GM12878 (cell line): Measurements from ENCODE around the gene NPM3. TPM values are rescaled to one million over a fixed set of nuclear protein-coding genes. Genes with fewer than 3 reads are reported as not detected.
A peak's percentile ranks its signal among the peaks of the same experiment; 100 is the strongest.

Source experiments
- BACH1 ChIP-seq: fragments of 450-650 bp; IDR thresholded peaks from 2 replicates; pipeline ENCODE4 v1.6.1; 2017; ENCODE audit warnings: mild to moderate bottlenecking, borderline replicate concordance
- CBFB ChIP-seq: IDR thresholded peaks from 2 replicates; pipeline ENCODE4 v1.6.1; 2016; ENCODE audit warnings: antibody characterized with exemption, low read depth
- CHD2 ChIP-seq: IDR thresholded peaks from 2 replicates; pipeline ENCODE4 v1.6.1; 2011; ENCODE audit warnings: low read depth, low read length, improper control_type of control experiment, borderline replicate concordance
- CREM ChIP-seq: IDR thresholded peaks from 2 replicates; pipeline ENCODE4 v1.6.1; 2014; ENCODE audit warnings: antibody characterized with exemption, low read depth
- FOXM1 ChIP-seq: IDR thresholded peaks from 2 replicates; pipeline ENCODE4 v1.6.1; 2012; ENCODE audit warnings: low read depth, mild to moderate bottlenecking, inconsistent platforms, low read length, moderate library complexity
- GABPA ChIP-seq: IDR thresholded peaks from 2 replicates; pipeline ENCODE4 v1.6.1; 2014; ENCODE audit warnings: antibody characterized with exemption, low read depth, mild to moderate bottlenecking, inconsistent platforms
- GATAD2B ChIP-seq: fragments of 450-650 bp; conservative IDR thresholded peaks from 2 replicates; pipeline ENCODE4 v1.6.1; 2017; ENCODE audit warnings: low read depth, mild to moderate bottlenecking, moderate library complexity
- HCFC1 ChIP-seq: fragments of 150-350 bp; IDR thresholded peaks from 2 replicates; pipeline ENCODE4 v1.6.1; 2014; ENCODE audit warnings: low read length
- MEF2B ChIP-seq: fragments of 450-650 bp; IDR thresholded peaks from 2 replicates; pipeline ENCODE4 v1.6.1; 2018; ENCODE audit warnings: mild to moderate bottlenecking, moderate library complexity; ENCODE audit not compliant: partially characterized antibody, poor library complexity, severe bottlenecking
- NR2F1 ChIP-seq: fragments of 450-650 bp; conservative IDR thresholded peaks from 2 replicates; pipeline ENCODE4 v1.6.1; 2017; ENCODE audit warnings: mild to moderate bottlenecking
- PAX5 ChIP-seq: IDR thresholded peaks from 2 replicates; pipeline ENCODE4 v1.6.1; 2011; ENCODE audit warnings: low read depth, low read length, borderline replicate concordance
- POLR2AphosphoS2 ChIP-seq: IDR thresholded peaks from 2 replicates; pipeline ENCODE4 v1.6.1; 2011; ENCODE audit warnings: low read depth, mild to moderate bottlenecking, low read length, improper control_type of control experiment, moderate library complexity
- RCOR1 ChIP-seq: conservative IDR thresholded peaks from 2 replicates; pipeline ENCODE4 v1.6.1; 2012; ENCODE audit warnings: low read depth, low read length, improper control_type of control experiment
- SUPT20H ChIP-seq: IDR thresholded peaks from 2 replicates; pipeline ENCODE4 v1.6.1; 2011; ENCODE audit warnings: low read depth, mild to moderate bottlenecking, low read length, moderate library complexity, borderline replicate concordance; ENCODE audit not compliant: control insufficient read depth
- TCF7 ChIP-seq: IDR thresholded peaks from 2 replicates; pipeline ENCODE4 v1.6.1; 2014; ENCODE audit warnings: antibody characterized with exemption, borderline replicate concordance
- WRNIP1 ChIP-seq: IDR thresholded peaks from 2 replicates; pipeline ENCODE4 v1.6.1; 2011; ENCODE audit warnings: low read depth, low read length, improper control_type of control experiment, borderline replicate concordance
- ZBED1 ChIP-seq: IDR thresholded peaks from 2 replicates; pipeline ENCODE4 v1.6.1; 2016; ENCODE audit warnings: borderline replicate concordance
- ZNF384 ChIP-seq: IDR thresholded peaks from 2 replicates; pipeline ENCODE4 v1.6.1; 2012; ENCODE audit warnings: low read depth, mild to moderate bottlenecking, low read length, improper control_type of control experiment, borderline replicate concordance
- polyA plus RNA-seq, 11 experiments: library from polyadenylated mRNA; depleted of rRNA in 4 of 11; unstranded in 6 of 11; stranded (reverse) in 5 of 11; fragments of >200 nt; fragmentation: Nextera tagmentation in 4 of 11; fragmentation: Illumina TruSeq in 1 of 11; extraction: Ambion mirVana in 4 of 11; extraction: Trizol in 1 of 11; gene quantifications; 1 replicate in 1 of 11; 2 replicates in 10 of 11; pipeline versions ENCODE4 v1.2.1 to v1.2.3, GENCODE V29; 2011 to 2016; ENCODE audit warnings: inconsistent platforms in 2 of 11, missing spikeins in 2 of 11, low read depth in 1 of 11
- total RNA-seq, 4 experiments: library from RNA; depleted of rRNA in 3 of 4; stranded (reverse); fragments of >200 nt in 3 of 4; fragmentation: Illumina TruSeq in 1 of 4; extraction: Trizol in 1 of 4; gene quantifications; 2 replicates each; pipeline versions ENCODE4 v1.2.1 to v1.2.3, GENCODE V29; 2013 to 2021
- TF ChIP-seq, protein P1 (sequence below): fragments of 450-650 bp; formaldehyde crosslinking; IDR thresholded peaks from 2 replicates; pipeline ENCODE4 v1.5.0; 2022; ENCODE audit warnings: mild to moderate bottlenecking, missing genetic modification characterization
- TF ChIP-seq, protein P2 (sequence below): IDR thresholded peaks from 2 replicates; pipeline ENCODE4 v1.6.1; 2011; ENCODE audit warnings: low read depth, low read length, improper control_type of control experiment, borderline replicate concordance
- TF ChIP-seq, protein P3 (sequence below): fragments of 450-650 bp; IDR thresholded peaks from 2 replicates; pipeline ENCODE4 v1.6.1; 2018; ENCODE audit warnings: mild to moderate bottlenecking, low read depth, moderate library complexity; ENCODE audit not compliant: partially characterized antibody
- TF ChIP-seq, protein P4 (sequence below): fragments of 450-650 bp; IDR thresholded peaks from 2 replicates; pipeline ENCODE4 v1.6.1; 2017; ENCODE audit warnings: borderline replicate concordance

NPM3 gene
- total and polyA plus RNA-seq, 10 of the 15 experiments (the other 5 are each of a cell fraction or from before 2014, with no cell fraction given): 13.0 to 171 (median 93.3) TPM

DNA sequence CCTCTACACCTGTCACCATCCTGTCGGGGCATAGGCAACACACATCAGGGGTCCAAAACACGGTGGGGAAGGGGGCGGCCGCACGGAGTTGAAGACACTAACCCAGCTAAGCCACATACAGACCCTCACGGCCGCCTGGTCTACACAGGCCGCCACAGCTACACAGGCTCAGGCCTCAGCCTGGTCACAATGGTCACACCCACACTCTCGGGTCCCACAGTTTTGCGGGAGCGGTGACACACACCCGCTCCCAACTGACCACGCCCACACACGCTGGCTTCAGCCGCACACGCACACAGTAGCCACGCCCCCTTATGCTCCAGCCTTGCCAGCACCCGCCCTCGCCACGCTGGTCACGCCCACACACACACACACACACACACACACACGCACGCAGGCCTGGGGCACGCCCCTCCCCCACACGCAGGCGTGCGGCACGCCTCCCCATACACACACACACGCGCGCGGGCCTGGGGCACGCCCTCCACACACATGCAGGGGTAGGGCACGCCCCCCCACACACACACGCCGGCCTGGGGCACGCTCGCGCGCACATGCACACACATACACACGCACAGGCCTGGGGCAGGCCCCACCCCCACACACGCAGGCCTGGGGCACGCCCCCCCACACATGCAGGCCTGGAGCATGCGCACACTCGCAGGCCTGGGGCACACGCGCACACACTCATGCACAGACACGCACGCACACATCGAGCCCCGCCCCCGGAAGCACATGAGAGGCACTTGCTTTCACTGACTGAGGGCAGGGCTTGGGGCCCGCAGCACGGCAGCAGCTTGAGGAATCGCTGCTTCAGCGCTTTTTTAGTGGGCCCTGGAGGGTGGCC is 47.3 kb upstream of the NPM3 start (continued):
- peak; percentile 77 for TF ChIP-seq CHD2
- no peak for TF ChIP-seq NR2F1
- peak; percentile 47; the same call in 1 of the 2 replicates for TF ChIP-seq BACH1
- TF ChIP-seq, protein P1, sequence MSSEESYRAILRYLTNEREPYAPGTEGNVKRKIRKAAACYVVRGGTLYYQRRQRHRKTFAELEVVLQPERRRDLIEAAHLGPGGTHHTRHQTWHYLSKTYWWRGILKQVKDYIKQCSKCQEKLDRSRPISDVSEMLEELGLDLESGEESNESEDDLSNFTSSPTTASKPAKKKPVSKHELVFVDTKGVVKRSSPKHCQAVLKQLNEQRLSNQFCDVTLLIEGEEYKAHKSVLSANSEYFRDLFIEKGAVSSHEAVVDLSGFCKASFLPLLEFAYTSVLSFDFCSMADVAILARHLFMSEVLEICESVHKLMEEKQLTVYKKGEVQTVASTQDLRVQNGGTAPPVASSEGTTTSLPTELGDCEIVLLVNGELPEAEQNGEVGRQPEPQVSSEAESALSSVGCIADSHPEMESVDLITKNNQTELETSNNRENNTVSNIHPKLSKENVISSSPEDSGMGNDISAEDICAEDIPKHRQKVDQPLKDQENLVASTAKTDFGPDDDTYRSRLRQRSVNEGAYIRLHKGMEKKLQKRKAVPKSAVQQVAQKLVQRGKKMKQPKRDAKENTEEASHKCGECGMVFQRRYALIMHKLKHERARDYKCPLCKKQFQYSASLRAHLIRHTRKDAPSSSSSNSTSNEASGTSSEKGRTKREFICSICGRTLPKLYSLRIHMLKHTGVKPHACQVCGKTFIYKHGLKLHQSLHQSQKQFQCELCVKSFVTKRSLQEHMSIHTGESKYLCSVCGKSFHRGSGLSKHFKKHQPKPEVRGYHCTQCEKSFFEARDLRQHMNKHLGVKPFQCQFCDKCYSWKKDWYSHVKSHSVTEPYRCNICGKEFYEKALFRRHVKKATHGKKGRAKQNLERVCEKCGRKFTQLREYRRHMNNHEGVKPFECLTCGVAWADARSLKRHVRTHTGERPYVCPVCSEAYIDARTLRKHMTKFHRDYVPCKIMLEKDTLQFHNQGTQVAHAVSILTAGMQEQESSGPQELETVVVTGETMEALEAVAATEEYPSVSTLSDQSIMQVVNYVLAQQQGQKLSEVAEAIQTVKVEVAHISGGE (CRISPR knock-in tag): no peak
- no peak for TF ChIP-seq WRNIP1
- TF ChIP-seq FOXM1: no peak
- no peak for TF ChIP-seq HCFC1
- peak; percentile 43 for TF ChIP-seq MEF2B
- peak; percentile 63; the same call in 1 of the 2 replicates for TF ChIP-seq PAX5
- no peak for TF ChIP-seq ZNF384
- TF ChIP-seq GABPA: no peak
- TF ChIP-seq GATAD2B: peak; percentile 71; the same call in 1 of the 2 replicates
- TF ChIP-seq SUPT20H: no peak
- no peak for TF ChIP-seq CBFB
- peak; percentile 58; the same call in 1 of the 2 replicates for TF ChIP-seq POLR2AphosphoS2
- TF ChIP-seq TCF7: no peak
- peak; percentile 80 for TF ChIP-seq CREM
- TF ChIP-seq, protein P2, sequence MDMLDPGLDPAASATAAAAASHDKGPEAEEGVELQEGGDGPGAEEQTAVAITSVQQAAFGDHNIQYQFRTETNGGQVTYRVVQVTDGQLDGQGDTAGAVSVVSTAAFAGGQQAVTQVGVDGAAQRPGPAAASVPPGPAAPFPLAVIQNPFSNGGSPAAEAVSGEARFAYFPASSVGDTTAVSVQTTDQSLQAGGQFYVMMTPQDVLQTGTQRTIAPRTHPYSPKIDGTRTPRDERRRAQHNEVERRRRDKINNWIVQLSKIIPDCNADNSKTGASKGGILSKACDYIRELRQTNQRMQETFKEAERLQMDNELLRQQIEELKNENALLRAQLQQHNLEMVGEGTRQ: no peak
- no peak for TF ChIP-seq ZBED1
- TF ChIP-seq, protein P3, sequence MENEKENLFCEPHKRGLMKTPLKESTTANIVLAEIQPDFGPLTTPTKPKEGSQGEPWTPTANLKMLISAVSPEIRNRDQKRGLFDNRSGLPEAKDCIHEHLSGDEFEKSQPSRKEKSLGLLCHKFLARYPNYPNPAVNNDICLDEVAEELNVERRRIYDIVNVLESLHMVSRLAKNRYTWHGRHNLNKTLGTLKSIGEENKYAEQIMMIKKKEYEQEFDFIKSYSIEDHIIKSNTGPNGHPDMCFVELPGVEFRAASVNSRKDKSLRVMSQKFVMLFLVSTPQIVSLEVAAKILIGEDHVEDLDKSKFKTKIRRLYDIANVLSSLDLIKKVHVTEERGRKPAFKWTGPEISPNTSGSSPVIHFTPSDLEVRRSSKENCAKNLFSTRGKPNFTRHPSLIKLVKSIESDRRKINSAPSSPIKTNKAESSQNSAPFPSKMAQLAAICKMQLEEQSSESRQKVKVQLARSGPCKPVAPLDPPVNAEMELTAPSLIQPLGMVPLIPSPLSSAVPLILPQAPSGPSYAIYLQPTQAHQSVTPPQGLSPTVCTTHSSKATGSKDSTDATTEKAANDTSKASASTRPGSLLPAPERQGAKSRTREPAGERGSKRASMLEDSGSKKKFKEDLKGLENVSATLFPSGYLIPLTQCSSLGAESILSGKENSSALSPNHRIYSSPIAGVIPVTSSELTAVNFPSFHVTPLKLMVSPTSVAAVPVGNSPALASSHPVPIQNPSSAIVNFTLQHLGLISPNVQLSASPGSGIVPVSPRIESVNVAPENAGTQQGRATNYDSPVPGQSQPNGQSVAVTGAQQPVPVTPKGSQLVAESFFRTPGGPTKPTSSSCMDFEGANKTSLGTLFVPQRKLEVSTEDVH: no peak
- TF ChIP-seq RCOR1: no peak
- TF ChIP-seq, protein P4, sequence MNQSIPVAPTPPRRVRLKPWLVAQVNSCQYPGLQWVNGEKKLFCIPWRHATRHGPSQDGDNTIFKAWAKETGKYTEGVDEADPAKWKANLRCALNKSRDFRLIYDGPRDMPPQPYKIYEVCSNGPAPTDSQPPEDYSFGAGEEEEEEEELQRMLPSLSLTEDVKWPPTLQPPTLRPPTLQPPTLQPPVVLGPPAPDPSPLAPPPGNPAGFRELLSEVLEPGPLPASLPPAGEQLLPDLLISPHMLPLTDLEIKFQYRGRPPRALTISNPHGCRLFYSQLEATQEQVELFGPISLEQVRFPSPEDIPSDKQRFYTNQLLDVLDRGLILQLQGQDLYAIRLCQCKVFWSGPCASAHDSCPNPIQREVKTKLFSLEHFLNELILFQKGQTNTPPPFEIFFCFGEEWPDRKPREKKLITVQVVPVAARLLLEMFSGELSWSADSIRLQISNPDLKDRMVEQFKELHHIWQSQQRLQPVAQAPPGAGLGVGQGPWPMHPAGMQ: peak; percentile 23; the same call in 1 of the 2 replicates
